Natural killer cell (primary cell): Measurements from ENCODE around the gene NOL7. TPM values are rescaled to one million over a fixed set of nuclear protein-coding genes. Genes with fewer than 3 reads are reported as not detected.

Experiments used
- ATAC-seq, 3 donors: fragments of 150-1000 bp in 2 of 3; fragments of 200-7000 bp in 1 of 3; cut with Tn5 transposase; 1 replicate in 1 of 3; 2 replicates in 2 of 3; pipeline ENCODE4 v1.10.0; 2021; ENCODE audit warnings: mild to moderate bottlenecking in 2 of 3, moderate library complexity in 2 of 3
- DNase-seq, 2 donors: peaks; one replicate each; pipeline versions ENCODE4 v3.0.0 to v3.0.0-alpha.2; 2013 to 2021; ENCODE audit warnings: mixed read lengths in 1 of 2
- H3K27ac ChIP-seq: one replicate; pipeline ENCODE4 v1.5.1; 2013; ENCODE audit warnings: mild to moderate bottlenecking, low read length
- H3K27me3 ChIP-seq: one replicate; pipeline ENCODE4 v1.6.1; 2013; ENCODE audit warnings: low read length; ENCODE audit not compliant: control insufficient read depth, insufficient read depth
- H3K36me3 ChIP-seq: one replicate; pipeline ENCODE4 v1.6.1; 2013; ENCODE audit warnings: low read length; ENCODE audit not compliant: control insufficient read depth, insufficient read depth
- H3K4me1 ChIP-seq: one replicate; pipeline ENCODE4 v1.6.1; 2013; ENCODE audit warnings: low read length; ENCODE audit not compliant: control insufficient read depth, insufficient read depth
- H3K4me3 ChIP-seq: one replicate; pipeline ENCODE4 v1.5.1; 2013; ENCODE audit warnings: low read length
- H3K9me3 ChIP-seq: one replicate; pipeline ENCODE4 v1.6.1; 2013; ENCODE audit warnings: low read length; ENCODE audit not compliant: control insufficient read depth, insufficient read depth
- H3K27ac Mint-ChIP-seq, 2 donors: one replicate each; pipeline ENCODE4 v1.8.0; 2022; ENCODE audit warnings: mild to moderate bottlenecking in 2 of 2, mixed read lengths in 2 of 2, moderate library complexity in 1 of 2
- H3K27me3 Mint-ChIP-seq, 2 donors: one replicate each; pipeline ENCODE4 v1.8.0; 2022; ENCODE audit warnings: low read depth in 2 of 2, mixed read lengths in 2 of 2
- H3K36me3 Mint-ChIP-seq: one replicate; pipeline ENCODE4 v1.8.0; 2022; ENCODE audit warnings: mixed read lengths
- H3K4me1 Mint-ChIP-seq, 2 donors: one replicate each; pipeline ENCODE4 v1.8.0; 2022; ENCODE audit warnings: mixed read lengths in 2 of 2
- H3K4me3 Mint-ChIP-seq: one replicate; pipeline ENCODE4 v1.8.0; 2022; ENCODE audit warnings: mild to moderate bottlenecking, moderate library complexity, mixed read lengths
- H3K9me3 Mint-ChIP-seq, 2 donors: one replicate each; pipeline ENCODE4 v1.8.0; 2022; ENCODE audit warnings: mixed read lengths in 2 of 2
- WGBS: methylation state at CpG from one replicate; pipeline ENCODE4 v1.1.7; 2013; ENCODE audit warnings: missing lambda C conversion rate; ENCODE audit not compliant: insufficient coverage; 5-methylcytosine and 5-hydroxymethylcytosine counted together
- intact Hi-C: fragments of 100-400 bp; cut with micrococcal nuclease; formaldehyde crosslinking; loops from one replicate; pipeline ENCODE4 v1.14.2; 2022
- total RNA-seq, 4 donors: library from RNA; stranded (reverse); fragments of 120-200 nt in 1 of 4; gene quantifications; one replicate each; pipeline versions ENCODE4 v1.2.3 to v1.2.4, GENCODE V29; 2013 to 2022
- TF ChIP-seq, protein P1 (sequence below): fragments of 200-600 bp; IDR thresholded peaks from one replicate; pipeline ENCODE4 v1.8.0; 2022; ENCODE audit warnings: antibody characterized with exemption

The NOL7 gene
- total RNA-seq, 3 donors from 2014 or later (not counting 1 experiment from before 2014, with no cell fraction given), result 24.7 to 31.3 (median 29.6) TPM

DNA sequence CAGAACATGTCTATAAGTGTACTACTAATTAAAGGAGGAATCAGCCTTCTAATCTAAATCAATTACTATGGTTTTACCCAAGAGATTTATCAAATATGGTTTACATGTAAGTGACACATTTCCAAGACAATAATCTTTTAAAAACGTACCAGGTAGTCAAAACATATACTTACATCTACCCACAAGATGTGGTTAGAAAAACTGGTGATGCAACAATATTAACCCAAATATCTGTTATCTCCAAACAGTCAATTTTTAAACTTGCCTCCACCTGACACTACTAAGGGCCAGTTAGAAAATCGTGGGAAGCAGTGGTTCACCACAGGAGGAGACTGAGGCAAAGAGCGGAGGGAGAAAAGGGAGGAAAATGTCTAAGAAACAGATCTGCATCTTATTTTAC lies 28.0 kb downstream of the NOL7 start:
- intact Hi-C loops, result no loop called here
- H3K9me3 Mint-ChIP-seq, result no peaks in the 10 kb centered on the region
- H3K4me1 Mint-ChIP-seq, result peaks cover 0 to 7% of the 10 kb centered on the region in 2 donors
- TF ChIP-seq, protein P1, sequence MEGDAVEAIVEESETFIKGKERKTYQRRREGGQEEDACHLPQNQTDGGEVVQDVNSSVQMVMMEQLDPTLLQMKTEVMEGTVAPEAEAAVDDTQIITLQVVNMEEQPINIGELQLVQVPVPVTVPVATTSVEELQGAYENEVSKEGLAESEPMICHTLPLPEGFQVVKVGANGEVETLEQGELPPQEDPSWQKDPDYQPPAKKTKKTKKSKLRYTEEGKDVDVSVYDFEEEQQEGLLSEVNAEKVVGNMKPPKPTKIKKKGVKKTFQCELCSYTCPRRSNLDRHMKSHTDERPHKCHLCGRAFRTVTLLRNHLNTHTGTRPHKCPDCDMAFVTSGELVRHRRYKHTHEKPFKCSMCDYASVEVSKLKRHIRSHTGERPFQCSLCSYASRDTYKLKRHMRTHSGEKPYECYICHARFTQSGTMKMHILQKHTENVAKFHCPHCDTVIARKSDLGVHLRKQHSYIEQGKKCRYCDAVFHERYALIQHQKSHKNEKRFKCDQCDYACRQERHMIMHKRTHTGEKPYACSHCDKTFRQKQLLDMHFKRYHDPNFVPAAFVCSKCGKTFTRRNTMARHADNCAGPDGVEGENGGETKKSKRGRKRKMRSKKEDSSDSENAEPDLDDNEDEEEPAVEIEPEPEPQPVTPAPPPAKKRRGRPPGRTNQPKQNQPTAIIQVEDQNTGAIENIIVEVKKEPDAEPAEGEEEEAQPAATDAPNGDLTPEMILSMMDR, result no peak
- no peaks in the 10 kb centered on the region for H3K27me3 ChIP-seq
- H3K36me3 Mint-ChIP-seq, result peaks cover 14% of the 10 kb centered on the region
- no peak overlapping the region for H3K4me3 Mint-ChIP-seq
- peak overlapping the region in 1 of 2 donors; percentile 31 for H3K27ac Mint-ChIP-seq
- DNase-seq (no peak), ATAC-seq (no peak)
- H3K9me3 ChIP-seq, result no peaks in the 10 kb centered on the region
- WGBS, result 83% methylated on average over 1 of the region's 3 CpGs
- H3K27ac ChIP-seq, result no peak overlapping the region
- H3K27me3 Mint-ChIP-seq, result no peaks in the 10 kb centered on the region
- peaks cover 39% of the 10 kb centered on the region for H3K36me3 ChIP-seq
- H3K4me3 ChIP-seq, result no peak overlapping the region
- H3K4me1 ChIP-seq, result no peaks in the 10 kb centered on the region

DNA sequence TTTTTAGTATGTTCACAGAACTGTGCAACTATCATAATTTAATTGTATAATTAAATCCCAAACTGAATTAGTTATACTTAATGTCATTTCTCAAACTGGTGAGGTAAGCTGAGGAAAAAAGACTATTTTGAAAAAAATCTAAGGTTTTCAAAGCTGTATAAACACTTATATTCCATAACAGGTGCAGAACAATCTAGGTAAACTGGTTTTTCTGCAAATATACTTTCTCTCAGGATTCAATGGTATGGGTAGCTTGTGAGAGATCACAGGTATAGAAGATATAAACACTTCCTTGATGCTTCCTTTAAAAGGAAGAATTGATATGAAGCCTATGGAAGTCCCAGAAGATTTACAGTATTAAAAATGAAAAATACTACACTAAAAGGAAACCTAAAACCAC lies 33.7 kb downstream of the NOL7 start:
- Mint-ChIP-seq H3K27ac (no peak overlapping the region), H3K4me3 (no peak overlapping the region), H3K36me3 (no peaks in the 10 kb centered on the region), H3K4me1 (peaks cover 14 to 16% of the 10 kb centered on the region in 2 donors), H3K9me3 (no peaks in the 10 kb centered on the region), H3K27me3 (no peaks in the 10 kb centered on the region)
- Histone ChIP-seq H3K27ac (no peak overlapping the region), H3K4me3 (no peak overlapping the region), H3K27me3 (no peaks in the 10 kb centered on the region), H3K9me3 (no peaks in the 10 kb centered on the region), H3K36me3 (peaks cover 12% of the 10 kb centered on the region), H3K4me1 (no peaks in the 10 kb centered on the region)
- no peak for ATAC-seq
- TF ChIP-seq, protein P1, result no peak
- intact Hi-C loops, result no loop called here
- DNase-seq, result no peak

DNA sequence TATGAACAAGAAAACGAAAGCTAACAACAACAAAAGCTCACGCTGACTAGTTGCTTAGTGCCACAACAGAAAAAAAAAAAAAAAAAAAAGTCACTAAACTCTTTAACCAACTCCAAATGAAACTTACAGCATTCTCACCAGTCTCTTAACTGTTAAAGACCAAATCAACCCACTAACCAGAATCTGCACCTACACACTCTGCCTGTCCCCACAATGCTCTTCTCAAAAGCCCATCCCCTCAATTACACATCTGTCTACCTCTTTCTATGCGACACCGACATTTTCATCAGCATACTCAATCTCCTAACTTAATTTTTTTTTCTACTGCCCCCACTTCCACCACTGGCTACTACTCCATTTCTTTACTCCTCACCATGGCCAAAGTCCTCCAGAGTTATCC lies 34.3 kb downstream of the NOL7 start:
- no peaks in the 10 kb centered on the region for H3K9me3 ChIP-seq
- no peaks in the 10 kb centered on the region for H3K4me1 ChIP-seq
- no peak overlapping the region for H3K4me3 Mint-ChIP-seq
- H3K4me3 ChIP-seq, result no peak overlapping the region
- DNase-seq (no peak), ATAC-seq (no peak)
- H3K9me3 Mint-ChIP-seq, result no peaks in the 10 kb centered on the region
- no peak overlapping the region for H3K27ac Mint-ChIP-seq
- TF ChIP-seq, protein P1, result no peak
- no peaks in the 10 kb centered on the region for H3K27me3 Mint-ChIP-seq
- no peak overlapping the region for H3K27ac ChIP-seq
- peaks cover 14 to 16% of the 10 kb centered on the region in 2 donors for H3K4me1 Mint-ChIP-seq
- no peaks in the 10 kb centered on the region for H3K27me3 ChIP-seq
- no peaks in the 10 kb centered on the region for H3K36me3 Mint-ChIP-seq
- intact Hi-C loops, result no loop called here
- 90% methylated on average over 4 of the region's 4 CpGs for WGBS
- peaks cover 7% of the 10 kb centered on the region for H3K36me3 ChIP-seq

DNA sequence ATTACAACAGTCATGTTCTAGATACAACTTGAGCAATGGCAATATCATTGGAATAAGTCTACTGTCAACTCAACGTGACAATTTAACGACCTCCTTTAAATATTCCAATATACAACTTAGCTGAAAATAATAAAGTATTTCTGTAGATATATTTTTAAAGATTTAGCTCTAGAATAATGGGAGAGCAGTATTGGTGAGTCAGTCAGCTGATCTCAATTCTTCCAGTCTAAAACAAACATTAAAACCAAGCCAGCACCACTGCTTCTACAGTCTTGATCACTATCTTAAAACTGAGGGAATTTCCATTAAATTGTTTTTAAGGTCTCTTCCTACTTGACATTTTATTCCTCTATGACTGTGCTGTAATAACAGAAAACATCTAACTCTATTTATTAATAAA lies 38.2 kb downstream of the NOL7 start:
- no peak for ATAC-seq
- H3K27ac ChIP-seq, result no peak overlapping the region
- H3K27me3 ChIP-seq, result no peaks in the 10 kb centered on the region
- Mint-ChIP-seq H3K36me3 (no peaks in the 10 kb centered on the region), H3K27me3 (no peaks in the 10 kb centered on the region), H3K4me1 (peaks cover 16 to 26% of the 10 kb centered on the region in 2 donors), H3K27ac (no peak overlapping the region), H3K9me3 (no peaks in the 10 kb centered on the region), H3K4me3 (no peak overlapping the region)
- H3K4me3 ChIP-seq, result no peak overlapping the region
- DNase-seq, result no peak
- peaks cover 15% of the 10 kb centered on the region for H3K36me3 ChIP-seq
- intact Hi-C loops, result no loop called here
- H3K9me3 ChIP-seq, result no peaks in the 10 kb centered on the region
- TF ChIP-seq, protein P1, result no peak
- H3K4me1 ChIP-seq, result no peaks in the 10 kb centered on the region
- WGBS, result no CpG with 5 or more reads among the region's 2 CpGs
